ENCODE measurements around the gene BMPR2.

Gene BMPR2

DNA sequence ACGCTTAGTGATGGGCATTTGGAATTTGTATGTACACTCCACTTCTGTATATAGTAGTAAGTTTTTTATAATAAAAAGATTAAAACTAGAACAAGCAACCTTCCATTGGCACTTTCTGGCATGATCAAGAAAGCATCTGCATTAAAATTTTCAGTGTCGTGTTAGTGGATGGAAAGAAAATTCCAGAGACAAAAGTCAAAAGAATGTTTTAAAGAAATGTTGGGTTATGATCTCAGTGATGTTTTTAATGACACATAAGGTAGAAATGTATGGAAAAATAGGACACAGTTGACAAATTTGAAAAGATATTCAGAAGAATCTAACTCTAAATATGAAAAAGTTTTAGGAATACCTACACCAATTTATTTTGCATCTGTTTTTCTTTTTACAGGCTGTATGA is 132.6 kb downstream of the BMPR2 start:
- TF ChIP-seq, protein P1, sequence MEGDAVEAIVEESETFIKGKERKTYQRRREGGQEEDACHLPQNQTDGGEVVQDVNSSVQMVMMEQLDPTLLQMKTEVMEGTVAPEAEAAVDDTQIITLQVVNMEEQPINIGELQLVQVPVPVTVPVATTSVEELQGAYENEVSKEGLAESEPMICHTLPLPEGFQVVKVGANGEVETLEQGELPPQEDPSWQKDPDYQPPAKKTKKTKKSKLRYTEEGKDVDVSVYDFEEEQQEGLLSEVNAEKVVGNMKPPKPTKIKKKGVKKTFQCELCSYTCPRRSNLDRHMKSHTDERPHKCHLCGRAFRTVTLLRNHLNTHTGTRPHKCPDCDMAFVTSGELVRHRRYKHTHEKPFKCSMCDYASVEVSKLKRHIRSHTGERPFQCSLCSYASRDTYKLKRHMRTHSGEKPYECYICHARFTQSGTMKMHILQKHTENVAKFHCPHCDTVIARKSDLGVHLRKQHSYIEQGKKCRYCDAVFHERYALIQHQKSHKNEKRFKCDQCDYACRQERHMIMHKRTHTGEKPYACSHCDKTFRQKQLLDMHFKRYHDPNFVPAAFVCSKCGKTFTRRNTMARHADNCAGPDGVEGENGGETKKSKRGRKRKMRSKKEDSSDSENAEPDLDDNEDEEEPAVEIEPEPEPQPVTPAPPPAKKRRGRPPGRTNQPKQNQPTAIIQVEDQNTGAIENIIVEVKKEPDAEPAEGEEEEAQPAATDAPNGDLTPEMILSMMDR (IDR thresholded peaks at IDR 0.05) = no peak

DNA sequence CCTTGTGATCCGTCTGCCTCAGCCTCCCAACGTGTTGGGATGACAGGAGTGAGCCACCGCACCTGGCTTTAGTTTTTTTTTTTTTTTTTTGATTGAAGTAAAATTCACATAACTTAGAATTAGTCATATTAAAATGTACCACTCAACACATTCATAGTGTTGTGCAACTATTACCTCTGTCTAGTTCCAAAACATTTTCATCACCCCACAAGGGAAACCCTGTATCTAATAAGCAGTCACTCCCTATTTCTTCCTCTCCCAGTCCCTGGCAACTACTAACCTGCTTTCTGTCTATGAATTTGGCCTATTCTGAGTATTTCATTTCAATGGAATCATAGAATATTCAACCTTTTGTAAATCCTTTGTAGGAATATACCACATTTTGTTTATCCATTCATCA is 134.8 kb downstream of the BMPR2 start:
- H3K27me3 ChIP-seq = no peaks in the 10 kb centered on the region
- TF ChIP-seq, protein P1 (IDR thresholded peaks at IDR 0.05) = no peak
- H3K4me3 ChIP-seq (ENCODE audit: low read depth in 1 of 2, low read length in 1 of 2) = no peak overlapping the region
- H3K36me3 ChIP-seq = no peaks in the 10 kb centered on the region
- no peaks in the 10 kb centered on the region for H3K4me1 ChIP-seq (ENCODE audit: control insufficient read depth in 1 of 2, insufficient read depth in 1 of 2, low read depth in 1 of 2, low read length in 1 of 2)
- H3K27ac ChIP-seq = no peak overlapping the region
- H3K9me3 ChIP-seq = no peaks in the 10 kb centered on the region

More for the DNA sequence above, 132.6 kb downstream of the BMPR2 start:
- no peaks in the 10 kb centered on the region for H3K27me3 ChIP-seq
- H3K27ac ChIP-seq = no peak overlapping the region
- H3K4me3 ChIP-seq (ENCODE audit: low read depth in 1 of 2, low read length in 1 of 2) = no peak overlapping the region
- no peaks in the 10 kb centered on the region for H3K36me3 ChIP-seq
- no peaks in the 10 kb centered on the region for H3K4me1 ChIP-seq (ENCODE audit: control insufficient read depth in 1 of 2, insufficient read depth in 1 of 2, low read depth in 1 of 2, low read length in 1 of 2)
- no peaks in the 10 kb centered on the region for H3K9me3 ChIP-seq

DNA sequence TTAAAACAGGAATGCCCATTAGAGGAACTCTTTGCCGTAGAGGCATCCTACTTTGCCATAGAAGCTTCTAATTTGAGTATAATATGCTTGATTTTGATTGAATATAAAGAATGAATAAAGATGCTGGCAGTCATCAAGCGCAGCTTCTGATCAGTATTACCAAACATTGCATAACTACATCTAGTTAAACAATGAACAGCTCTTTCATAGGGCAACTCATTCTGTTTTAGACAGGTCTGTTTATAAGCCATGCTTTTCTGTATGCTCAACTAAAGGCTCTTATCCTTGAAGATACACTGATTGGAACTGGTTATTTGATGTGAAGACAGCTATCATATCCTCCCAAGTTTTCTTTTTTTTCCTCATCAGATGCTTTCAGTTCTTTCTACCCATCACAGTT is 136.0 kb downstream of the BMPR2 start:
- TF ChIP-seq, protein P1 (IDR thresholded peaks at IDR 0.05) = no peak
- Histone ChIP-seq H3K27me3 (no peaks in the 10 kb centered on the region), H3K4me1 (ENCODE audit: control insufficient read depth in 1 of 2, insufficient read depth in 1 of 2, low read depth in 1 of 2, low read length in 1 of 2) (no peaks in the 10 kb centered on the region), H3K27ac (no peak overlapping the region), H3K36me3 (no peaks in the 10 kb centered on the region), H3K4me3 (ENCODE audit: low read depth in 1 of 2, low read length in 1 of 2) (no peak overlapping the region), H3K9me3 (no peaks in the 10 kb centered on the region)

- TF ChIP-seq, protein P1 (IDR thresholded peaks at IDR 0.05) = no peak
- Histone ChIP-seq H3K27ac (no peak overlapping the region), H3K4me3 (ENCODE audit: low read depth in 1 of 2, low read length in 1 of 2) (no peak overlapping the region), H3K4me1 (ENCODE audit: control insufficient read depth in 1 of 2, insufficient read depth in 1 of 2, low read depth in 1 of 2, low read length in 1 of 2) (no peaks in the 10 kb centered on the region), H3K9me3 (no peaks in the 10 kb centered on the region), H3K36me3 (no peaks in the 10 kb centered on the region), H3K27me3 (no peaks in the 10 kb centered on the region)
Measured at GRCh38 chr2:202514732-202515131, 138.6 kb downstream of the BMPR2 start.

- Histone ChIP-seq H3K36me3 (no peaks in the 10 kb centered on the region), H3K4me1 (ENCODE audit: control insufficient read depth in 1 of 2, insufficient read depth in 1 of 2, low read depth in 1 of 2, low read length in 1 of 2) (no peaks in the 10 kb centered on the region), H3K9me3 (no peaks in the 10 kb centered on the region), H3K27me3 (no peaks in the 10 kb centered on the region), H3K27ac (no peak overlapping the region), H3K4me3 (ENCODE audit: low read depth in 1 of 2, low read length in 1 of 2) (no peak overlapping the region)
- TF ChIP-seq, protein P1 (IDR thresholded peaks at IDR 0.05) = no peak
Measured at GRCh38 chr2:202519453-202519852, 143.3 kb downstream of the BMPR2 start.

DNA sequence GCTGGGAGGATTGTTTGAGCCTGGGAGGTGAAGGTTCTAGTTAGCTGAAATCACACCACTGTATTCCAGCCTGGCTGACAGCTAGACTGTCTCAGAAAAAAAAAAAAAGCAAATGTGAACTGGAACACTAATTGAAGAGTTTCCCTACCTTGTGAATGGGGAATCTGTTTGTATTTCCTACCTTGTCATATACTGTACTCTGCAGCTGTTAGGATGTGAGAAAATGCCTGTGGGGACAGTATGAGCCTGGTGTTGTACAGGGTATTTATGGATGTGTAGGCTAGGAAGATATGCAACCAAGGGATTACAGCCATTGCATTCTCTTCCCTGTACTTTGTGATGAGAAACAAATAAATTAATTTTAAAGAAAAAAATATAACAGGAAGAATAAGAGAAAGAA is 145.3 kb downstream of the BMPR2 start:
- no peaks in the 10 kb centered on the region for H3K27me3 ChIP-seq
- no peaks in the 10 kb centered on the region for H3K36me3 ChIP-seq
- H3K9me3 ChIP-seq = no peaks in the 10 kb centered on the region
- TF ChIP-seq, protein P1 (IDR thresholded peaks at IDR 0.05) = no peak
- no peaks in the 10 kb centered on the region for H3K4me1 ChIP-seq (ENCODE audit: control insufficient read depth in 1 of 2, insufficient read depth in 1 of 2, low read depth in 1 of 2, low read length in 1 of 2)
- no peak overlapping the region for H3K27ac ChIP-seq
- H3K4me3 ChIP-seq (ENCODE audit: low read depth in 1 of 2, low read length in 1 of 2) = no peak overlapping the region
